H1 (cell line): ENCODE data around the gene ARHGEF4. TPM values are rescaled to one million over a fixed set of nuclear protein-coding genes. Genes with fewer than 3 reads are reported as not detected.

ENCODE experiments used
- CTCF ChIA-PET: fragments of 300-600 bp; sonication (Branson Sonifier 250); formaldehyde crosslinking; loops from one replicate; lab custom pipeline; 2021; ENCODE audit not compliant: partially characterized antibody; lab: Charles Lee
- POLR2A ChIA-PET: fragments of 300-600 bp; sonication (Branson Sonifier 250); formaldehyde crosslinking; loops from one replicate; lab custom pipeline; 2021; ENCODE audit warnings: inconsistent platforms; ENCODE audit not compliant: partially characterized antibody; lab: Charles Lee
- DNase-seq, 2 experiments: peaks; one replicate each; pipeline versions ENCODE4 v3.0.0 to v3.0.0-alpha.2; 2010 to 2022; ENCODE audit warnings: low spot score in 2 of 2, low read depth in 1 of 2, mixed read lengths in 1 of 2
- FAIRE-seq: peaks from 2 replicates; lab custom pipeline; 2011; peaks lifted over from hg19 to GRCh38; lab: Jason Lieb, UNC
- H2AFZ ChIP-seq: 2 replicates; pipeline ENCODE4 v1.8.1; 2012; ENCODE audit warnings: low read length, inconsistent platforms
- H2AK5ac ChIP-seq: 2 replicates; pipeline ENCODE4 v1.6.1; 2013; ENCODE audit warnings: low read depth, low read length
- H2BK120ac ChIP-seq: replicated peaks from 2 replicates; pipeline ENCODE3; 2013; ENCODE audit warnings: low read depth, low read length, inconsistent platforms
- H2BK12ac ChIP-seq: 2 replicates; pipeline ENCODE4 v1.6.1; 2013; ENCODE audit warnings: low read depth, low read length
- H2BK15ac ChIP-seq: 2 replicates; pipeline ENCODE4 v1.6.1; 2013; ENCODE audit warnings: low read length
- H2BK20ac ChIP-seq: 2 replicates; pipeline ENCODE4 v1.6.1; 2013; ENCODE audit warnings: low read length
- H2BK5ac ChIP-seq: 2 replicates; pipeline ENCODE4 v1.6.1; 2013; ENCODE audit warnings: low read depth, low read length
- H3K14ac ChIP-seq: 2 replicates; pipeline ENCODE4 v1.6.1; 2013; ENCODE audit warnings: inconsistent platforms; ENCODE audit not compliant: insufficient read length
- H3K18ac ChIP-seq: 2 replicates; pipeline ENCODE4 v1.6.1; 2013; ENCODE audit warnings: low read length; ENCODE audit errors: extremely low read depth
- H3K23ac ChIP-seq: 2 replicates; pipeline ENCODE4 v1.6.1; 2013; ENCODE audit warnings: inconsistent platforms; ENCODE audit not compliant: insufficient read length
- H3K23me2 ChIP-seq: 2 replicates; pipeline ENCODE4 v1.6.1; 2013; ENCODE audit warnings: low read depth, low read length
- H3K27ac ChIP-seq: 2 replicates; pipeline ENCODE4 v1.6.1; 2011; ENCODE audit warnings: low read depth, low read length, inconsistent platforms
- H3K27me3 ChIP-seq, 4 experiments: replicated peaks in 1 of 4; 1 replicate in 1 of 4; 2 replicates in 3 of 4; pipeline versions ENCODE4 v1.6.1 to v1.8.1; 2011 to 2013; ENCODE audit warnings: low read length in 3 of 4, mild to moderate bottlenecking in 3 of 4, inconsistent platforms in 2 of 4, mixed read lengths in 2 of 4, moderate library complexity in 1 of 4; ENCODE audit not compliant: control insufficient read depth in 3 of 4, insufficient read depth in 3 of 4; ENCODE audit errors: extremely low read depth in 1 of 4
- H3K36me3 ChIP-seq, 4 experiments: 2 replicates each; pipeline versions ENCODE4 v1.6.1 to v1.8.1; 2011 to 2013; ENCODE audit warnings: mild to moderate bottlenecking in 4 of 4, low read length in 3 of 4, moderate library complexity in 2 of 4, control low read depth in 1 of 4, inconsistent platforms in 1 of 4; ENCODE audit not compliant: insufficient read depth in 4 of 4, control insufficient read depth in 2 of 4
- H3K4ac ChIP-seq: replicated peaks from 2 replicates; pipeline ENCODE3; 2013; ENCODE audit warnings: low read length, low read depth, mixed read lengths, inconsistent platforms; ENCODE audit not compliant: insufficient read length
- H3K4me1 ChIP-seq, 4 experiments: replicated peaks in 1 of 4; 1 replicate in 1 of 4; 2 replicates in 3 of 4; pipeline versions ENCODE4 v1.6.1 to v1.8.1; 2011 to 2013; ENCODE audit warnings: low read length in 3 of 4, inconsistent platforms in 2 of 4, mixed read lengths in 1 of 4; ENCODE audit not compliant: insufficient read depth in 4 of 4, control insufficient read depth in 3 of 4
- H3K4me2 ChIP-seq, 2 experiments: 2 replicates each; pipeline versions ENCODE4 v1.6.1 to v1.8.1; 2011 to 2013; ENCODE audit warnings: low read depth in 2 of 2, low read length in 2 of 2, control low read depth in 1 of 2, inconsistent platforms in 1 of 2, mild to moderate bottlenecking in 1 of 2; ENCODE audit not compliant: insufficient read depth in 1 of 2
- H3K4me3 ChIP-seq, 4 experiments: fragments of 200-600, 300-600 bp in 1 of 4; sonication (generic), shearing (Covaris generic), sonication (Bioruptor Twin) in 1 of 4; 2 replicates each; pipeline versions ENCODE4 v1.5.1 to v1.8.1; 2011 to 2016; ENCODE audit warnings: low read length in 4 of 4, low read depth in 3 of 4, control low read depth in 2 of 4, inconsistent platforms in 2 of 4, mild to moderate bottlenecking in 2 of 4, mixed read lengths in 1 of 4, moderate library complexity in 1 of 4; ENCODE audit not compliant: insufficient read depth in 2 of 4; ENCODE audit errors: extremely low read depth in 1 of 4
- H3K56ac ChIP-seq: replicated peaks from 2 replicates; pipeline ENCODE3; 2013; ENCODE audit warnings: low read depth, mild to moderate bottlenecking, mixed read lengths, low read length, inconsistent platforms; ENCODE audit not compliant: insufficient read length
- H3K79me1 ChIP-seq: 2 replicates; pipeline ENCODE4 v1.6.1; 2013; ENCODE audit warnings: low read depth, low read length, control low read depth
- H3K79me2 ChIP-seq, 2 experiments: 2 replicates each; pipeline versions ENCODE4 v1.6.1 to v1.8.1; 2012 to 2013; ENCODE audit warnings: low read length in 2 of 2, mild to moderate bottlenecking in 2 of 2, inconsistent platforms in 1 of 2; ENCODE audit not compliant: insufficient read depth in 2 of 2, control insufficient read depth in 1 of 2
- H3K9ac ChIP-seq, 4 experiments: replicated peaks in 1 of 4; 1 replicate in 1 of 4; 2 replicates in 3 of 4; pipeline versions ENCODE4 v1.6.1 to v1.8.1; 2011 to 2013; ENCODE audit warnings: low read depth in 3 of 4, low read length in 3 of 4, control low read depth in 2 of 4, mild to moderate bottlenecking in 2 of 4, moderate library complexity in 2 of 4, inconsistent platforms in 1 of 4; ENCODE audit errors: extremely low read depth in 1 of 4
- H3K9me3 ChIP-seq, 2 experiments: 2 replicates each; pipeline versions ENCODE4 v1.6.1 to v1.8.1; 2012 to 2013; ENCODE audit warnings: mild to moderate bottlenecking in 2 of 2, moderate library complexity in 2 of 2, control low read depth in 1 of 2, inconsistent platforms in 1 of 2, low read depth in 1 of 2, low read length in 1 of 2, mixed read lengths in 1 of 2; ENCODE audit not compliant: insufficient read depth in 2 of 2
- H4K20me1 ChIP-seq, 2 experiments: replicated peaks in 1 of 2; 2 replicates each; pipeline versions ENCODE3 to v1.8.1; 2011 to 2013; ENCODE audit warnings: inconsistent platforms in 2 of 2, low read length in 2 of 2, mild to moderate bottlenecking in 1 of 2; ENCODE audit not compliant: insufficient read depth in 2 of 2, control insufficient read depth in 1 of 2
- H4K5ac ChIP-seq: 2 replicates; pipeline ENCODE4 v1.6.1; 2013; ENCODE audit warnings: low read length, low read depth, mixed read lengths, inconsistent platforms; ENCODE audit not compliant: insufficient read length
- H4K8ac ChIP-seq: 2 replicates; pipeline ENCODE4 v1.8.0; 2013; ENCODE audit warnings: mild to moderate bottlenecking, moderate library complexity, low read length, inconsistent platforms; ENCODE audit not compliant: insufficient read depth; ENCODE audit errors: extremely low read depth
- H4K91ac ChIP-seq: replicated peaks from 2 replicates; pipeline ENCODE3; 2013; ENCODE audit warnings: low read length, mixed read lengths, inconsistent platforms; ENCODE audit not compliant: insufficient read length
- CBX8 ChIP-seq: fragments of 300-800, 300-1000 bp; sonication (generic); IDR thresholded peaks from 2 replicates; pipeline ENCODE4 v1.7.1; 2016; ENCODE audit warnings: low read depth, low read length, borderline replicate concordance
- CTCF ChIP-seq, 3 experiments: IDR thresholded peaks; 1 replicate in 2 of 3; 2 replicates in 1 of 3; pipeline versions ENCODE4 v1.5.1 to v1.6.1; 2011; ENCODE audit warnings: low read length in 3 of 3, mild to moderate bottlenecking in 3 of 3, inconsistent platforms in 2 of 3, low read depth in 1 of 3, moderate library complexity in 1 of 3; ENCODE audit not compliant: insufficient read depth in 1 of 3; ENCODE audit errors: control extremely low read depth in 1 of 3
- E2F6 ChIP-seq: IDR thresholded peaks from 2 replicates; pipeline ENCODE4 v1.6.1; 2012; ENCODE audit warnings: inconsistent platforms
- EZH2 ChIP-seq: fragments of 200-600 bp; sonication (generic); IDR thresholded peaks from 2 replicates; pipeline ENCODE4 v1.7.1; 2012; ENCODE audit warnings: low read depth, mild to moderate bottlenecking, moderate library complexity, low read length, inconsistent platforms; ENCODE audit not compliant: severe bottlenecking
- PHF8 ChIP-seq: fragments of 200-600 bp; sonication (generic); conservative IDR thresholded peaks from 2 replicates; pipeline ENCODE4 v1.7.1; 2012; ENCODE audit warnings: low read depth, mild to moderate bottlenecking, inconsistent platforms, low read length, moderate library complexity
- SAP30 ChIP-seq: fragments of 300-600 bp; sonication (generic); IDR thresholded peaks from 2 replicates; pipeline ENCODE4 v1.7.1; 2012; ENCODE audit warnings: low read length, moderate library complexity, mild to moderate bottlenecking, inconsistent platforms; ENCODE audit not compliant: insufficient read depth, insufficient replicate concordance
- SIN3A ChIP-seq, 2 experiments: IDR thresholded peaks in 1 of 2; conservative IDR thresholded peaks in 1 of 2; 2 replicates each; pipeline ENCODE4 v1.6.1; 2011 to 2012; ENCODE audit warnings: low read length in 2 of 2, improper control_type of control experiment in 1 of 2, low read depth in 1 of 2, mild to moderate bottlenecking in 1 of 2
- WGBS, 2 experiments: shearing (Covaris generic) in 1 of 2; methylation state at CpG; one replicate each; pipeline versions ENCODE4 v1.1.6 to v1.1.7; 2013 to 2015; ENCODE audit warnings: low lambda C conversion rate in 2 of 2, mixed read lengths in 2 of 2, inconsistent platforms in 1 of 2, low coverage in 1 of 2, missing lambda C conversion rate in 1 of 2; ENCODE audit not compliant: insufficient replicate concordance in 2 of 2, insufficient coverage in 1 of 2, insufficient read length in 1 of 2; ENCODE audit errors: extremely low coverage in 1 of 2, missing lambda C conversion rate in 1 of 2; 5-methylcytosine and 5-hydroxymethylcytosine counted together
- polyA plus RNA-seq, 7 experiments: library from polyadenylated mRNA; depleted of rRNA in 3 of 7; stranded (reverse) in 5 of 7; unstranded in 2 of 7; fragments of >200 nt in 5 of 7; fragments of 200-250 nt in 2 of 7; gene quantifications; 1 replicate in 5 of 7; 2 replicates in 1 of 7; 4 replicates in 1 of 7; pipeline versions ENCODE4 v1.2.1 to v1.2.3, GENCODE V29; 2011 to 2013; ENCODE audit warnings: missing spikeins in 2 of 7, mixed read lengths in 2 of 7
- total RNA-seq: library from RNA; stranded (reverse); fragmentation: NEBNext Ultra II Directional; extraction: Animal tissue kit (Norgen Biotek cat#: 25700); gene quantifications from 2 replicates; pipeline ENCODE4 v1.2.1, GENCODE V29; 2021

Gene ARHGEF4
- total and polyA plus RNA-seq, 2 of the 8 experiments (the other 6 are each of a cell fraction or from before 2014, with no cell fraction given), result 10.6 to 14.6 TPM

- FAIRE-seq, result no peak
- WGBS, 2 experiments, result 90% methylated on average over 8 of the region's 8 CpGs; no CpG with 5 or more reads in 1 of the 2 experiments
- TF ChIP-seq EZH2, result no peak
- no peak for TF ChIP-seq CTCF (IDR thresholded peaks at IDR 0.05; ENCODE audit: control extremely low read depth in 1 of 3, insufficient read depth in 1 of 3, low read depth in 1 of 3, low read length in 3 of 3)
- no peak for TF ChIP-seq SIN3A (conservative IDR thresholded peaks at IDR 0.05 in 1 of 2, IDR thresholded peaks at IDR 0.05 in 1 of 2; ENCODE audit: low read depth in 1 of 2, low read length in 2 of 2)
- no peak for TF ChIP-seq SAP30
- no peak for TF ChIP-seq E2F6
- no peak for TF ChIP-seq PHF8
- TF ChIP-seq CBX8, result no peak
Measured at GRCh38 chr2:131045286-131046027, 208.7 kb downstream of the ARHGEF4 start.

More at GRCh38 chr2:131045286-131046027, 208.7 kb downstream of the ARHGEF4 start:
- no peak overlapping the region for H2BK15ac ChIP-seq
- H2BK120ac ChIP-seq, result no peak overlapping the region
- no peak for DNase-seq
- H4K8ac ChIP-seq, result no peak overlapping the region
- H4K91ac ChIP-seq, result no peak overlapping the region
- H4K5ac ChIP-seq, result no peak overlapping the region
- no peak overlapping the region for H2BK5ac ChIP-seq
- ChIA-PET CTCF (interaction anchor here (1.1 kb wide), 1 partner anchor 17 kb away, joined by 3 read pairs; no protein-coding TSS in a partner anchor), POLR2A (interaction anchor here (1.1 to 4.0 kb wide), 4 partner anchors 9 to 77 kb away, joined by 3 to 13 read pairs (median 4); partner anchors contain the start of gene FAM168B)
- no peaks in the 10 kb centered on the region for H3K9me3 ChIP-seq
- no peak overlapping the region for H3K27ac ChIP-seq
- H3K36me3 ChIP-seq, result peaks cover 6 to 29% (median 14%) of the 10 kb centered on the region in 4 experiments; a peak in 7 of 8 replicates
- H3K4me3 ChIP-seq, result no peak overlapping the region
- H2BK20ac ChIP-seq, result no peak overlapping the region
- H3K18ac ChIP-seq, result no peak overlapping the region
- H4K20me1 ChIP-seq, result peaks cover 5 to 26% of the 10 kb centered on the region in 2 experiments
- H3K56ac ChIP-seq, result no peak overlapping the region
- H2BK12ac ChIP-seq, result no peak overlapping the region
- peaks cover 4% of the 10 kb centered on the region; the same call in 1 of the 2 replicates for H3K79me1 ChIP-seq
- H2AFZ ChIP-seq, result no peak overlapping the region
- H3K4me1 ChIP-seq, result peaks cover 0 to 5% (median 0%) of the 10 kb centered on the region in 4 experiments; a peak in 3 of 7 replicates
- no peak overlapping the region for H2AK5ac ChIP-seq
- H3K4me2 ChIP-seq, result no peak overlapping the region
- H3K23ac ChIP-seq, result no peak overlapping the region
- no peaks in the 10 kb centered on the region for H3K23me2 ChIP-seq
- H3K4ac ChIP-seq, result no peak overlapping the region
- H3K9ac ChIP-seq, result no peak overlapping the region
- H3K14ac ChIP-seq, result no peak overlapping the region
- H3K27me3 ChIP-seq, result no peaks in the 10 kb centered on the region
- H3K79me2 ChIP-seq, result peaks cover 0 to 4% of the 10 kb centered on the region in 2 experiments; a peak in 1 of 4 replicates
